Osteocyte (in vitro differentiated cells): Measurements from ENCODE around the gene TRIO. TPM values are rescaled to one million over a fixed set of nuclear protein-coding genes. Genes with fewer than 3 reads are reported as not detected.
A peak's percentile ranks its signal among the peaks of the same experiment; 100 is the strongest.

Source experiments
- DNase-seq: peaks from one replicate; pipeline ENCODE4 v3.0.0; 2021; ENCODE audit warnings: mixed read lengths; ENCODE audit not compliant: unreplicated experiment; ENCODE audit errors: extremely low spot score
- H3K27ac Mint-ChIP-seq: one replicate; pipeline ENCODE4 v1.8.0; 2021; ENCODE audit warnings: mild to moderate bottlenecking, mixed read lengths; ENCODE audit not compliant: unreplicated experiment
- H3K27me3 Mint-ChIP-seq: one replicate; pipeline ENCODE4 v1.8.0; 2021; ENCODE audit warnings: mixed read lengths; ENCODE audit not compliant: unreplicated experiment
- H3K36me3 Mint-ChIP-seq: one replicate; pipeline ENCODE4 v1.8.0; 2021; ENCODE audit warnings: mixed read lengths; ENCODE audit not compliant: unreplicated experiment
- H3K4me1 Mint-ChIP-seq: one replicate; pipeline ENCODE4 v1.8.0; 2021; ENCODE audit warnings: mixed read lengths; ENCODE audit not compliant: unreplicated experiment
- H3K4me3 Mint-ChIP-seq: one replicate; pipeline ENCODE4 v1.8.0; 2021; ENCODE audit warnings: mild to moderate bottlenecking, moderate library complexity, mixed read lengths; ENCODE audit not compliant: unreplicated experiment
- H3K9me3 Mint-ChIP-seq: one replicate; pipeline ENCODE4 v1.8.0; 2021; ENCODE audit warnings: mixed read lengths; ENCODE audit not compliant: unreplicated experiment
- CTCF ChIP-seq: fragments of 200-600 bp; sonication (generic); IDR thresholded peaks from 2 replicates; pipeline ENCODE4 v1.5.0; 2021; ENCODE audit warnings: antibody characterized with exemption, mild to moderate bottlenecking, moderate library complexity
- total RNA-seq: library from RNA; stranded (reverse); gene quantifications from 2 replicates; pipeline ENCODE4 v1.2.1, GENCODE V29; 2021

The TRIO gene
- total RNA-seq, 1 donor from 2014 or later, result 336 TPM

- no peak overlapping the region for H3K4me3 Mint-ChIP-seq
- no peak for DNase-seq
- no peak for TF ChIP-seq CTCF
- H3K4me1 Mint-ChIP-seq, result peaks cover 88% of the 10 kb centered on the region
- H3K27ac Mint-ChIP-seq, result peak overlapping the region; percentile 96
- H3K36me3 Mint-ChIP-seq, result no peaks in the 10 kb centered on the region
- H3K9me3 Mint-ChIP-seq, result no peaks in the 10 kb centered on the region
- no peaks in the 10 kb centered on the region for H3K27me3 Mint-ChIP-seq
Observed at GRCh38 chr5:14181299-14181968, 38.3 kb downstream of the TRIO start.

GRCh38 chr5:14182761-14183160 is 39.6 kb downstream of the TRIO start:
- no peaks in the 10 kb centered on the region for H3K27me3 Mint-ChIP-seq
- TF ChIP-seq CTCF, result no peak
- no peaks in the 10 kb centered on the region for H3K9me3 Mint-ChIP-seq
- H3K27ac Mint-ChIP-seq, result peak overlapping the region; percentile 96
- H3K4me3 Mint-ChIP-seq, result no peak overlapping the region
- peaks cover 93% of the 10 kb centered on the region for H3K4me1 Mint-ChIP-seq
- no peak for DNase-seq
- H3K36me3 Mint-ChIP-seq, result no peaks in the 10 kb centered on the region

DNA sequence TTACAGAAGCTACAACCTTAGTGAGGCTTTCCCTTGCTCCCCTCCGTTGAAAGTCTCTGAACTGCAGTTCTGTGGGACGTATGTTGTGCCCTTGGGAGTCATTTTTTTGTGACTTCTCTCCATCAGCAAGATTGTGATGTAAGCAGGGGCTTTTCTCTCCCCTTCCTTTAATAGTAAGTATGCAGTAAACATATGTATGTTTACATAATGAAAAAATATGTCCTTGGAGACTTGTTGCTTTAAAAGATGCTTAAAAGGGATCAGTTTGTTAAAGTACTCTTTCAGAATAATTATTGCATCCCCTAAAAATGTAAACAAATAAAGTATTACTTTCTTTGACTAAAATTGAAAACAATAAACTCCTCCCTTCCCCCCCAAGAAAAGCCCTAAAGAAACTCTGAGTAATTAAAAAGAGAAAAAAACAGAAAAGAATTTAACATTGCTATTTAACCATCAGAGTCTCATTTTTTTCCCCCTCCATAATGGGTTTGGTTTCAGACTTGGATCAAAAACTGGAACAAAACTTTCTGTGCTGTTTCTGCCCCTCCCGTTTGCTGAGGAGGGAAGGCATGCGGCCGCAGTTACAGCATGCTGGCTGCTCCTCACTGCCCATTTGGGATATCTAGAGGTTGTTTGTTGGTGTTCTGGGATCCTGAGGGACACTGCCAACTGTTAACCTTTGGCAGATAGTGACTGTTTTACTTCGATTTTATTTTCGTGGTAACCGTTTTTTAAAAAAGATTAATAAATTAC is 40.2 kb downstream of the TRIO start:
- DNase-seq, result no peak
- Mint-ChIP-seq H3K36me3 (no peaks in the 10 kb centered on the region), H3K4me3 (peak overlapping the region; percentile 59), H3K4me1 (peaks cover 94% of the 10 kb centered on the region), H3K9me3 (no peaks in the 10 kb centered on the region), H3K27me3 (no peaks in the 10 kb centered on the region), H3K27ac (peak overlapping the region; percentile 96)
- TF ChIP-seq CTCF, result no peak

GRCh38 chr5:14184082-14184481 is 40.9 kb downstream of the TRIO start:
- no peak for TF ChIP-seq CTCF
- Mint-ChIP-seq H3K9me3 (no peaks in the 10 kb centered on the region), H3K4me3 (peak overlapping the region; percentile 59), H3K27me3 (no peaks in the 10 kb centered on the region), H3K27ac (peak overlapping the region; percentile 96), H3K4me1 (peaks cover 92% of the 10 kb centered on the region), H3K36me3 (no peaks in the 10 kb centered on the region)
- no peak for DNase-seq

DNA sequence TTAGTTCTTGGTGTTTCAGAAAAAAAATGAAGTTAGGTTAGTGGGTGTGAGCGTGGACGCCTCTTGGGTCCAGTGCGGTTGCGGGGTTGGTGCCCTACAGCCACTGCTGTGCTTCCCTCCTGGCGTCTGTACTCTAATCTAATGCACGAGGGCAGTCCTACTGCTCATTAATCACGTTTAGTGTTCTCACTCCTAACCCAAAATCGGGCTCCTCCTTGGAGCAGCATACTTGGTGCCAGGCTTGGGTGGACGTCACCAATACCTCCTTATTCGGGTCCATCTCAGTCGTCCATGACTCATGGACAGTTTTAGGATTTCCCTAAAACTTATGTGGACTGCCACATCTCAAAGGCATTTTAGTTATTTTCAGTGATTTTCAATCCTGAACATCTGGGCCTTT is 41.6 kb downstream of the TRIO start:
- Mint-ChIP-seq H3K36me3 (no peaks in the 10 kb centered on the region), H3K9me3 (no peaks in the 10 kb centered on the region), H3K4me1 (peaks cover 93% of the 10 kb centered on the region), H3K27me3 (no peaks in the 10 kb centered on the region), H3K4me3 (no peak overlapping the region), H3K27ac (peak overlapping the region; percentile 96)
- DNase-seq, result no peak
- TF ChIP-seq CTCF, result no peak
